ENCODE data around the gene CORO6.

DNA sequence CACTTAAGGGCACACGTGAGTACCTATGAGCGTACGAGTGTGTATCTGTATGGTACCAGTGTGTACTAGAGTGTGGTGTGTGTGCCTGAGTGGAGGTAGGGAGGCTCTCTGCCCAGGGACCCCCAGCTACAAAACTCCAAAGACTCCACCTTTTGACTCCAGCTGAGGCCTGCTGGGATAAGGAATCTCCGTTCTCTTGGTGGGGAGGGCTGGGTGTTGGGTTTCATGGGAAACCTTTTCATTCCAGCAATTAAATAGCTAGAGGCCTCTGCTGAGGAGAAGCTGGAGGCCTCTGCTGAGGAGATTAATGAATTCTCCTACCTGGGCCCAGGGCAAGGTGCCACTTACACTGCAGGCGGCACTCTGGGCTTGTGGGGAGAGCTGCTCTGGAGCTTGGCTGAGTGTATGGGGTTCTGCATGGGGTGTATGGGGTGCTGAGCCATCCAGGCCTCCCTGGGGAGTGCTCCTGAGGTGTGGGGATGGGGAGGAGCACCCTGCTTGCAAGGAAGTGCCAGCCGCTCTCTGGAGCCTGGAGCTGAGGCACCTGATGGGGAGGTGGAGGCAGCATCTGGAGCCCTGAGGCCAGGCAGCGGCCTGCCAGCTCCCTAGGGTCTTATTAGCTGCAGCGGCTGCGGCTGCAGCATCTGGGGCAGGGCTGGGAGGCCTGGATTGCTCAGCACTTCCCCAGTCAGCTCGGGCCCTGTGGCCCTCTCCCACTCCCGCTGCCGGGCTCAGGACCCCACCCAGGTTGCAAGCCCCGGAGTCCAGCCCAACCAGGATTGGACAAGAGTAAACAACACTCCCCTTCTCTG lies 25.1 kb downstream of the CORO6 start:
- TF ChIP-seq CTCF (optimal IDR thresholded peaks at IDR 0.05 in 1 of 3, IDR thresholded peaks at IDR 0.05 in 1 of 3, conservative IDR thresholded peaks at IDR 0.05 in 1 of 3; ENCODE audit: extremely low read depth in 1 of 3, insufficient read depth in 2 of 3, low read length in 3 of 3): no peak
- TF ChIP-seq EZH2 (IDR thresholded peaks at IDR 0.05; ENCODE audit: low read length): no peak

All from keratinocyte (primary cell).